GM12891 (cell line): ENCODE results near the gene CNTNAP5.

Experiments used
- POLR2A ChIP-seq: IDR thresholded peaks from 2 replicates; pipeline ENCODE4 v1.6.1; 2011; ENCODE audit warnings: low read depth, low read length, control low read depth
- POLR2AphosphoS5 ChIP-seq: IDR thresholded peaks from 2 replicates; pipeline ENCODE4 v1.6.1; 2011; ENCODE audit warnings: low read depth, low read length, control low read depth

DNA sequence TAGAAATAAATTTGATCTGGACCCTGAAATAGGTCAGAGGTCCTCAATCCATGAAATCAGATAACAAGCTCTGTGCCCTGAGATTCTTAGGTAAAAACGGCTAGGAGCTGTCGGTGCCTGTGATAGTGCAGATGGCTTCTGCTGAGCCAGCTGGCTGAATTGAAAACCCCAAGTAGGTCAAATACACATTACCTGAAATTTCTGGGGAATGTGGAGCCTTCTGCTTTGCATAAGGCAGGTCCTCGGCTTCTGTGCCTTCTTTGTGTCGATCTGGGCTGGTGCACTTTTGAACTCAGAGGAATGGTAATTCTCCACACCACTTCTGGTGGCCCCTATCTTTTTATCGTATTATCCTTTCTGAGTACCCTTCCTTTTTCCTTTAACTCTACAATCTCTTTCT is 66.6 kb downstream of the CNTNAP5 start:
- no peak for TF ChIP-seq POLR2A
- no peak for TF ChIP-seq POLR2AphosphoS5
